ENCODE data around the gene NFAT5. TPM values are rescaled to one million over a fixed set of nuclear protein-coding genes. Genes with fewer than 3 reads are reported as not detected.

Gene NFAT5
- total RNA-seq, 2 experiments from 2014 or later: 19.5 to 21.2 TPM

- Histone ChIP-seq H3K4me3 (ENCODE audit: low read length) (peak overlapping the region; percentile 84), H3K36me3 (ENCODE audit: insufficient read depth, low read length) (no peaks in the 10 kb centered on the region), H3K4me1 (ENCODE audit: insufficient read depth, low read length) (peaks cover 31% of the 10 kb centered on the region), H3K27ac (ENCODE audit: low read depth in 1 of 2, low read length in 2 of 2) (peak overlapping the region; percentile 75 to 93), H3K9me3 (ENCODE audit: control insufficient read depth in 1 of 2, insufficient read depth in 1 of 2, low read length in 2 of 2) (no peaks in the 10 kb centered on the region), H3K27me3 (ENCODE audit: control insufficient read depth in 1 of 2, insufficient read depth in 2 of 2, low read length in 2 of 2) (no peaks in the 10 kb centered on the region)
- Mint-ChIP-seq H3K27me3 (no peaks in the 10 kb centered on the region), H3K4me3 (peak overlapping the region; percentile 93), H3K9me3 (no peaks in the 10 kb centered on the region), H3K36me3 (ENCODE audit: low read depth) (peaks cover 19% of the 10 kb centered on the region), H3K27ac (peak overlapping the region; percentile 96), H3K4me1 (ENCODE audit: low read depth) (peaks cover 47% of the 10 kb centered on the region)
- POLR2A ChIA-PET: interaction anchor here (0.6 to 2.7 kb wide), 7 partner anchors 9 to 225 kb away, joined by 3 to 23 read pairs (median 3); no protein-coding TSS in a partner anchor
- ATAC-seq (ENCODE audit: poor library complexity) (no peak), DNase-seq (peak in 3 of 14 experiments; percentile 12 to 31 (median 23))
- CTCF ChIA-PET: interaction anchor here (0.8 to 1.1 kb wide), 3 partner anchors 100 to 169 kb away, joined by 3 to 5 read pairs (median 4); no protein-coding TSS in a partner anchor
- no peak for TF ChIP-seq CTCF (IDR thresholded peaks at IDR 0.05)
- intact Hi-C loops (cut with DNase I, micrococcal nuclease): loop anchor here (1.0 to 10.0 kb wide), 7 partner anchors 120 to 378 kb away; partner anchors contain the start of genes WWP2 (in 2 of the 2), CYB5B (in 1 of the 2) and SNTB2 (in 1 of the 2)
These were observed 708 bp upstream of the NFAT5 start for GRCh38 chr16:69564845-69565670.

GRCh38 chr16:69566240-69566980 is 644 bp downstream of the NFAT5 start:
- intact Hi-C loops (cut with DNase I, micrococcal nuclease): loop anchor here (2.0 to 10.0 kb wide), 4 partner anchors 142 to 379 kb away; partner anchors contain the start of genes CYB5B (in 1 of the 2), SNTB2 (in 1 of the 2), VPS4A (in 1 of the 2) and WWP2 (in 1 of the 2)
- no peaks in the 10 kb centered on the region for H3K9me3 ChIP-seq (ENCODE audit: control insufficient read depth in 1 of 2, insufficient read depth in 1 of 2, low read length in 2 of 2)
- H3K4me3 ChIP-seq (ENCODE audit: low read length): peak overlapping the region; percentile 84
- POLR2A ChIA-PET: interaction anchor here (0.7 to 1.4 kb wide), 3 partner anchors 10 to 621 kb away, joined by 3 to 4 read pairs (median 3); no protein-coding TSS in a partner anchor
- H3K4me1 ChIP-seq (ENCODE audit: insufficient read depth, low read length): peaks cover 31% of the 10 kb centered on the region
- CTCF ChIA-PET: no interaction called here
- H3K4me3 Mint-ChIP-seq: peak overlapping the region; percentile 100
- H3K27ac ChIP-seq (ENCODE audit: low read depth in 1 of 2, low read length in 2 of 2): peak overlapping the region; percentile 75 to 93
- H3K9me3 Mint-ChIP-seq: no peaks in the 10 kb centered on the region
- no peaks in the 10 kb centered on the region for H3K36me3 ChIP-seq (ENCODE audit: insufficient read depth, low read length)
- H3K27ac Mint-ChIP-seq: peak overlapping the region; percentile 96
- peak in 8 of 14 experiments; percentile 1 to 62 (median 19) for DNase-seq
- peaks cover 19% of the 10 kb centered on the region for H3K36me3 Mint-ChIP-seq (ENCODE audit: low read depth)
- no peaks in the 10 kb centered on the region for H3K27me3 ChIP-seq (ENCODE audit: control insufficient read depth in 1 of 2, insufficient read depth in 2 of 2, low read length in 2 of 2)
- no peak for TF ChIP-seq CTCF (IDR thresholded peaks at IDR 0.05)
- H3K4me1 Mint-ChIP-seq (ENCODE audit: low read depth): peaks cover 47% of the 10 kb centered on the region
- ATAC-seq (ENCODE audit: poor library complexity): peak; percentile 16
- no peaks in the 10 kb centered on the region for H3K27me3 Mint-ChIP-seq
